Activated B cell treated with CpG ODN at 0.5 μM for 24 hours (primary cell): Measurements from ENCODE around the gene FIS1. TPM values are rescaled to one million over a fixed set of nuclear protein-coding genes. Genes with fewer than 3 reads are reported as not detected.
A peak's percentile ranks its signal among the peaks of the same experiment; 100 is the strongest.
"Not testable (repeated sequence)": the region's sequence is repeated elsewhere in the genome, so short reads cannot be mapped to it uniquely, and the experiment has no call there.

Source experiments
- ATAC-seq: fragments of 200-7000 bp; cut with Tn5 transposase; one replicate; pipeline ENCODE4 v1.10.0; 2021; ENCODE audit warnings: low read depth, mild to moderate bottlenecking, moderate library complexity
- CTCF ChIA-PET: fragments of 350-600 bp; sonication (Branson Sonifier 250); formaldehyde crosslinking; loops from one replicate; lab custom pipeline; 2021; ENCODE audit warnings: antibody characterized with exemption; lab: Charles Lee
- POLR2A ChIA-PET: fragments of 350-600 bp; sonication (Branson Sonifier 250); formaldehyde crosslinking; loops from one replicate; lab custom pipeline; 2021; ENCODE audit warnings: antibody characterized with exemption; lab: Charles Lee
- DNase-seq: peaks from one replicate; pipeline ENCODE4 v3.0.0; 2022
- H3K27ac Mint-ChIP-seq: one replicate; pipeline ENCODE4 v1.8.0; 2020; ENCODE audit warnings: mixed read lengths
- H3K27me3 Mint-ChIP-seq: one replicate; pipeline ENCODE4 v1.8.0; 2021; ENCODE audit warnings: mixed read lengths
- H3K36me3 Mint-ChIP-seq: one replicate; pipeline ENCODE4 v1.8.0; 2021; ENCODE audit warnings: low read depth, mixed read lengths
- H3K4me1 Mint-ChIP-seq: one replicate; pipeline ENCODE4 v1.8.0; 2021; ENCODE audit warnings: mixed read lengths
- H3K4me3 Mint-ChIP-seq: one replicate; pipeline ENCODE4 v1.8.0; 2020; ENCODE audit warnings: mild to moderate bottlenecking, mixed read lengths
- H3K9me3 Mint-ChIP-seq: one replicate; pipeline ENCODE4 v1.8.0; 2020; ENCODE audit warnings: mixed read lengths
- CTCF ChIP-seq: fragments of 200-600 bp; IDR thresholded peaks from one replicate; pipeline ENCODE4 v1.8.0; 2022; ENCODE audit warnings: antibody characterized with exemption, mild to moderate bottlenecking
- intact Hi-C: fragments of 100-400 bp; cut with micrococcal nuclease; formaldehyde crosslinking; loops from one replicate; pipeline ENCODE4 v1.15.1; 2024
- total RNA-seq: library from RNA; stranded (reverse); gene quantifications from 2 replicates; pipeline ENCODE4 v1.2.3, GENCODE V29; 2022

The FIS1 gene
- total RNA-seq, 1 donor from 2014 or later = 113 TPM

GRCh38 chr7:101265622-101266516, 21.0 kb upstream of the FIS1 start:
- H3K27ac Mint-ChIP-seq = no peak overlapping the region
- DNase-seq = no peak
- no peaks in the 10 kb centered on the region for H3K4me1 Mint-ChIP-seq
- POLR2A ChIA-PET = no interaction called here
- intact Hi-C loops = no loop called here
- peaks cover 9% of the 10 kb centered on the region for H3K27me3 Mint-ChIP-seq
- CTCF ChIA-PET = no interaction called here
- no peak for TF ChIP-seq CTCF
- H3K36me3 Mint-ChIP-seq = no peaks in the 10 kb centered on the region
- ATAC-seq = no peak
- H3K4me3 Mint-ChIP-seq = no peak overlapping the region
- no peaks in the 10 kb centered on the region for H3K9me3 Mint-ChIP-seq

GRCh38 chr7:101264102-101264706, 19.3 kb upstream of the FIS1 start:
- intact Hi-C loops, H3K27me3 Mint-ChIP-seq, H3K36me3 Mint-ChIP-seq, H3K4me3 Mint-ChIP-seq, DNase-seq, H3K27ac Mint-ChIP-seq, H3K9me3 Mint-ChIP-seq, ATAC-seq, POLR2A ChIA-PET, H3K4me1 Mint-ChIP-seq: not testable (repeated sequence)
- CTCF ChIA-PET = interaction anchor here (0.9 kb wide), 1 partner anchor 15 kb away, joined by 3 read pairs; no protein-coding TSS in a partner anchor

- no peaks in the 10 kb centered on the region for H3K36me3 Mint-ChIP-seq
- no peak overlapping the region for H3K27ac Mint-ChIP-seq
- POLR2A ChIA-PET = no interaction called here
- no peak for TF ChIP-seq CTCF
- H3K9me3 Mint-ChIP-seq = no peaks in the 10 kb centered on the region
- CTCF ChIA-PET = no interaction called here
- H3K27me3 Mint-ChIP-seq = peaks cover 12% of the 10 kb centered on the region
- ATAC-seq (no peak), DNase-seq (no peak)
- no peaks in the 10 kb centered on the region for H3K4me1 Mint-ChIP-seq
- intact Hi-C loops = loop anchor here (10.0 kb wide), 2 partner anchors 823 to 1173 kb away; partner anchors contain the start of genes COPS6, PPP1R35 and ZNF3
- H3K4me3 Mint-ChIP-seq = no peak overlapping the region
Observed at GRCh38 chr7:101258243-101258731, 13.4 kb upstream of the FIS1 start.

- POLR2A ChIA-PET = interaction anchor here (3.8 kb wide), 1 partner anchor 12 kb away, joined by 23 read pairs; no protein-coding TSS in a partner anchor
- Mint-ChIP-seq H3K4me1 (peaks cover 14% of the 10 kb centered on the region), H3K4me3 (no peak overlapping the region), H3K27me3 (peaks cover 10% of the 10 kb centered on the region), H3K9me3 (no peaks in the 10 kb centered on the region), H3K36me3 (peaks cover 11% of the 10 kb centered on the region), H3K27ac (no peak overlapping the region)
- intact Hi-C loops = loop anchor here (10.0 kb wide), 2 partner anchors 821 to 1171 kb away; partner anchors contain the start of genes COPS6, PPP1R35 and ZNF3
- ATAC-seq = no peak
- no peak for TF ChIP-seq CTCF
- CTCF ChIA-PET = interaction anchor here (1.0 kb wide), 1 partner anchor 27 kb away, joined by 3 read pairs; no protein-coding TSS in a partner anchor
- DNase-seq = no peak
Observed at GRCh38 chr7:101255796-101256195, 10.9 kb upstream of the FIS1 start.

- peaks cover 27% of the 10 kb centered on the region for H3K4me1 Mint-ChIP-seq
- peak overlapping the region; percentile 96 for H3K27ac Mint-ChIP-seq
- H3K27me3 Mint-ChIP-seq, DNase-seq, H3K9me3 Mint-ChIP-seq, ATAC-seq: not testable (repeated sequence)
- ChIA-PET CTCF (interaction anchor here (1.6 to 1.9 kb wide), 2 partner anchors 30 to 109 kb away, joined by 5 to 6 read pairs; no protein-coding TSS in a partner anchor), POLR2A (interaction anchor here (0.6 to 3.8 kb wide), 9 partner anchors 9 to 1188 kb away, joined by 3 to 23 read pairs (median 5); partner anchors contain the start of genes IFT22, PLOD3 and ZNHIT1)
- H3K4me3 Mint-ChIP-seq = peak overlapping the region; percentile 100
- peaks cover 19% of the 10 kb centered on the region for H3K36me3 Mint-ChIP-seq
- intact Hi-C loops = loop anchor here (5.0 to 10.0 kb wide), 3 partner anchors 818 to 1751 kb away; partner anchors contain the start of genes COPS6, PPP1R35, ZKSCAN5 and ZNF3
Observed at GRCh38 chr7:101253199-101253598, 8.3 kb upstream of the FIS1 start.
